ENCODE measurements around the gene SPATA4.

Gene SPATA4

DNA sequence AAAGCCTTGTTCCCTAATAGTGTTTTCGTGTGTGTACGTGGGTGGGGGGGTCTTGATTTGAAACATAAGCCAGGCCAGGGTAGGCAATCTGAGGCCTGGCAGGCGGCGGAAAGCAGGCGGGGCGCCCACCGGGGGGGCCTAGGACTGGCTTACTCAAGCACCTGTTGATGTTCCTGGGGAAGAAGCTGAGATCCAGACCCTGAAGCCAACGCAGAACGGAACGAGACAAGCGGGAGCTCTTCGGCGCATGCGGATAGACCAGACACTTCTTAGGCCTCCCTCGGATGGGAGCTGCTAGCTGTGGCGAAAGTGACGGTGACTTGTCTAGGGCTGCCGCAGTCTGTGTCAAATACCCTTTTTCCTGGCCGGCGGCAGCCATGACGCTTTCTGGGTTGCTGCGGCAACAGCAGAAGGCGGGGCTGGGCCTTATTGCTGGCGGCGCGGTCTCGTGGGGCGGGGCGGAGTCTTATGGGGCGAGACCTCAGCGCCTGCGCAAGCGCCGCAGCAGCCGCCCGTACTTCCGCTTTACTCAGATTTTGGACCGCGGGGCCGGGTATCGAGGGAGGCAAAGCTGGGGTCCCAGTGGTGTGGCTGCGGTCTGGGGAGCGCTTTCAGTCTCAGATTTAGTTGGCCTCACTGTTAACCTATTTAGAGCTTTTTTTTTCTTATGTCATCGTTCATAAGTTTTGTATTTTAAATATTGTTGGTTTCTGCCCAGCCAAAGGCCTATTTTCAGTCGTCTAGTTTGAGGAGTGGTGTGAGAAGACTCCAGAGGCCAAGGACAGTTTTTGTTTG lies at the start of gene SPATA4:
SPATA4 (minus strand) TSS at position 402 of the 795 bp plus-strand sequence; CDS start at position 379, 23 bp downstream.
- peak; percentile 97 for DNase-seq

DNA sequence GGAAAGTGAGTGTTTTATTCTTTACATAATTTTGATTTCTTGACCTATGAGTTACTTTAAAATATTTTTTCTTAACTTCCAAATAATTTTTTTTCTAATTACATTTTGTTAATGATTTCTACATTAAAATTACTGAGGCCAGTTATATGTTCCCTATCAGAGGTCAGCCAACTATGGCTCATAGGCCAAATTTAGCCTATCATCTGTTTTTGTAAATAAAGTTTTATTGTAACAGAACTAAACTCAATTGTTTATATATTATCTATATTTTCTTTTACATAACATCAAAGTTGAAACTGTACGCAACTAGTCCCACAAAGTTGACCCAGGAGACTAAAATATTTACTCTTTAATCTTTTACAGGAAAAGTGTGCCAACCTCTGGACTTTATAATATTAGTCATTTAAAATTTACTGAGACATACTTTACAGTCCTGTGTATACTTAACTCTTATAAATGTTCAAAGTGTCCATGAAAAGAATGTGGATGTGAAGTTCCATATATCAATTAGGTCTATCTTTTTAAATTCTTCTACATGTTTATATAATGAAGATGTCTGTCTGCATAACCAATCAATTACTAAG lies 47.5 kb upstream of the SPATA4 start:
- no peak for DNase-seq

DNA sequence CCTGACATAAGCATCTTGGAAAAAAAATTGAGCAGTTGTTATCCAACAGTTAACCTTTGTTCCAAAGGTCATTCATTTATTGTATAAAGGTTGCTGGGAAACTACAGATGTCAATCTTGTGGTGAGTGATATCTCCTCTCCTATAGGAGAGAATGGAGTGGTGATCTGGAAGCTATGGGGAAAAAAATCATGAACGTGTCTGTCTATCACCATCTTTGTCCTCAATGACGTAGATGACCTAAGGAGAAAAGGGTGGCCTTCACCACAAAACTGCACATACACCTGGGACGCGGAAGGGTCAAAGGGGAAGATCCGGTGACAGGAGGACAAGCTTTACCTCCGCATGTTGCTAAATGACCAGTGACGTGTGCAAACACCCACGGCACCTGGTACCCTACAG lies 46.3 kb upstream of the SPATA4 start:
- no peak for DNase-seq

GRCh38 chr4:176238826-176239225 lies 43.4 kb upstream of the SPATA4 start:
- no peak for DNase-seq

DNA sequence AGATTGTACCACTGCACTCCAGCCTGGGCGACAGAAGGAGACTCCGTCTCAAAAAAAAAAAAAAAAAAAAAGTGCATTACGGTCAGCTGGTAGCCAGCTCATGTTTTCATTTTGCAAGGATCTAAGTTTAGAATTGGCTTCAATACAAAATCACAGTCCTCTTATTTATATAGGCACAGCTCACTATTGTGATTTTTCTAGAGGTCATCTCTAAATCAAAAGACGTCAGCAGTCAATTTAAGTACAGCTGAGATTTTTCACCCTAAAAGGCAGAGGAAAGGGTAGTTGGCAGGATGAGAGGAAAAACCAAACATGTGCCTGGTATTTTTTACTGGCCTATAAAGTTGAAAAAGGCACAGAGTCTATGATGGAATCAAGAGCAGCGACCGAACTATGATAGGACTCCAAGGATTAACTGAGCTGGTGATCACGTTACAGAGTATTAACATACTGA lies 42.8 kb upstream of the SPATA4 start:
- no peak for DNase-seq

DNA sequence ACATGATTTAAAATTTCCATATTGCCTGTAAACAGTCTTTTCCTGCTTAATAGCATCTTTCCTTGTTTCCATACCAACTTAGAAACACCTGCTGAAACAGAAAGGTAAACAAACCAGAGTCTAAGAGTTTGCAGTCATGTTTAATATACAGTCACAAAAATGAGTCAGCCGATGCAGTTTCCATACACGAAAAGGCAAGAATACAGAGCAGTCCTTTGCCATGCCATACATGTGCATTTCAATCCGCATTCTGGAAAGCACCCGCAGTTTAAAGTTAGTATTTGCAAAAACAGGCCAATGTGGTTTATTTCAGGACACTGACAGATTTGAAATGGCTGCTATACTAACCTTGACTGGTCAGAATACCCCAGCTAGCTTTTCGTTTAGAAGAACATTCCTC lies 41.6 kb upstream of the SPATA4 start:
- no peak for DNase-seq

GRCh38 chr4:176230836-176231235 lies 35.5 kb upstream of the SPATA4 start:
- DNase-seq = no peak

DNA sequence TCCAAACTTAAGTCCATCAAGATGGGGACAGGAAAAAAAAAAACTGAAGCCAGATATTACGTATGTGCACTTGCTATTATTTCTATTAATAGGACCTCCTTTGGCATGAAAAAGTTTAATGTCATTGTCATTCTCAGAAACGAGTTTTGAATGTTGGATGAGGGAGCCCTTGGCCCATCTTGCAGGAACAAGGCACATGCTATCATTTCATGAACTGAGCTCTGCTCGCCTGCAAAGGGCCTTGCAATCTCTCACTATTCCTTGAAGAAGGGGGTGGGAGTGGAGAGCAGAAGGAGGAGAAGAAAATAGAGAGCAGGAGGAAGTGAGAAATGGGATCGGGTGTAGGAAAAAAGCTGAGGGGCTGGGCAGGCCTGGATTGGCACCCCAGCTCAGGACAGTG lies 34.3 kb upstream of the SPATA4 start:
- no peak for DNase-seq

DNA sequence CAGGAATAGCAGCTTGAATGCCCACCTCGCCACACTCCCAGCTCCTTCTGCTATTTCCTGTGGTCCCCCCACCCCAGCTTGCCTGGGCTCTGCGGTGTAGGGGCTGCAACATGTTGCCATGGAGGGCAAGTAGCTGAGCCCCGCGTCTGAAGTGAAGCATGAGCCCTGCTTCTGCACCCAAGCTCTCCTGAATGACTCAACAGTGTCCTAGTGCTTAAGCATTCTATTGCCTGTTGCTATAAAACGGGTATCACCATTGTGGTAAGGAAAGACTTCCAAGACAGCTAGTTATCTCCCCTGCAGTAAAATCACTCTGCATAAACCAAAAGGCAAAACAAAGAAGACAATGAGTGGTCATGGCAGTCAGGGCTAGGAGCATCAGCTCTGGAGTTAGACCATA lies 31.4 kb upstream of the SPATA4 start:
- peak; percentile 25 for DNase-seq

DNA sequence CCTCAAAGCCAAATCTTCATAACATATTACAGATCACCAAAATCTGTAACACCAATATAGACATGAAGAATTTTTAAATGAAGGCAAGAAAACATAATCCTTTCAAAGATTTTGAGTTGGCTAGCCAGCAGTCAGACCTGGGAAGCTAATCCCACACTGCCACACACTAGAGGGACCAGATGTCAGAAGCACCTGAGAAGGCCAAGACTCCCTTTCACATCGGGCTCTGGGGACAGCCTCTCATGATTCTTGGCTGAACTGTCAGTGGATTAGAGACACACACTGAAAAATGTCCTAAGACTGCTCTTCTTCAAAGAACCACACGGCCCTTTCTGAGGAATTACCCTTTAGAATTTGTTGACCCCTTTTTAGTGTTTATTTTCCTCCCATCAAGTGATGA lies 28.2 kb upstream of the SPATA4 start:
- no peak for DNase-seq

DNA sequence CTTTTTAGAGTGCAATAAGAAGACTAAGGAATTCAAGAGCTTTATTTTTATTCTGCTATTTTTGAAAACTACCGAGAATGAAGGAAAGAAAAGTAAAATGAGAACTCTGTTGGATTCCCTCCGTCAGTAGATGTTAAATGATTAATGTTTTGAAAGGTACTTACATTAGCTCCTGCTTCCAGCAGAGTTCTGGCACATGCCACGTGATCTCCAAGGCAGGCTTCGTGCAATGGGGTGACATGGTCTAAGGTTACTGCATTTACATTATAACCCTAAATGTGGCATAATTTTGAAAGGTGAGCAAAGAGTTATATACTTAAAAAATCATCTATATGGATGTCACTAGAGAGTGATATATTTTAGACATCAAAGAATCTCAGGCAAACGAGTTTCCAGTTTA lies 26.8 kb upstream of the SPATA4 start:
- no peak for DNase-seq

GRCh38 chr4:176217510-176217909 lies 22.1 kb upstream of the SPATA4 start:
- peak; percentile 15 for DNase-seq

GRCh38 chr4:176212351-176212750 lies 17.0 kb upstream of the SPATA4 start:
- DNase-seq = peak; percentile 79

- no peak for DNase-seq
These were observed 15.4 kb upstream of the SPATA4 start for GRCh38 chr4:176210579-176211296.

DNA sequence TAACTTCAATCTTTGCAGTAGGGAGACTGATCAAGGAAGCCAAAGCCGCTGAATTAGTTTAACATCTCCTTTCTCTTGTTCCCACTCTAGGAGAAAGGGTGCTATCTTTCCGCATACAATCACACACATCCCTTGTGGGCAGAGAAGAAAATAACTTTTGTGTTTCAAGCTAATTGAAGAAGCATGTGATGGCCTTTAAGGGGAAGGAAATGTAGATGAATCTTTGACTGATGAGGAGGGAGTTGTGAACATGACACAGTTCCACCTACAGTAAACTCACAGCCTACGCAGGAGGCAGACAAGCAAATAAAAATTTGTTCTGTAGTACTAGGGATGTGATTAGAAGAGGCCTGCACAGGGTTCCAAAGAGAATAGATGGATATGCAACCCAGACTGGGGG lies 14.7 kb upstream of the SPATA4 start:
- DNase-seq = no peak

DNA sequence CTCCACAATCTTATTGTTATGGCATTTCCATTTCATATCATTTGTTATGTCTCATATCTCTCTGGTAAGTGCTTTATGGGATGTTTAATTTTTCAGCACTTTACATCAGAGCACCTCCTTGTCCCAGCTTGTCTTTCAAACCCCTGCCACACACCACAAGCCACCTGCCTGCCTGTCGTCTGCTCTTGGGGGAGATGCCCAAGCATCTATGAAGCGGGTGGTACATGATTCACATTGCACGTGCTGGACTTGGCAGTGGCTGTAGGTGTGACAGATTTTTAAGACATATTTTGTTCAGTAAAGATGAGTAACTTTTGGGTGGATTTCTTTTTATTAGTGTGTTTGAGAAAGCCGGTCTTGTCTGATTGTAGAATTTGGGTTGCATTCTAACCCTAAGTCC lies 14.2 kb upstream of the SPATA4 start:
- no peak for DNase-seq

GRCh38 chr4:176207839-176208238 lies 12.5 kb upstream of the SPATA4 start:
- DNase-seq = peak; percentile 18

GRCh38 chr4:176205299-176205698 lies 9.9 kb upstream of the SPATA4 start:
- no peak for DNase-seq

- DNase-seq = no peak
These were observed 3.0 kb upstream of the SPATA4 start for GRCh38 chr4:176198316-176198903.

- no peak for DNase-seq
These were observed 1.4 kb downstream of the SPATA4 start for GRCh38 chr4:176193938-176194337.

- DNase-seq = no peak
These were observed 2.3 kb downstream of the SPATA4 start for GRCh38 chr4:176193126-176193525.

DNA sequence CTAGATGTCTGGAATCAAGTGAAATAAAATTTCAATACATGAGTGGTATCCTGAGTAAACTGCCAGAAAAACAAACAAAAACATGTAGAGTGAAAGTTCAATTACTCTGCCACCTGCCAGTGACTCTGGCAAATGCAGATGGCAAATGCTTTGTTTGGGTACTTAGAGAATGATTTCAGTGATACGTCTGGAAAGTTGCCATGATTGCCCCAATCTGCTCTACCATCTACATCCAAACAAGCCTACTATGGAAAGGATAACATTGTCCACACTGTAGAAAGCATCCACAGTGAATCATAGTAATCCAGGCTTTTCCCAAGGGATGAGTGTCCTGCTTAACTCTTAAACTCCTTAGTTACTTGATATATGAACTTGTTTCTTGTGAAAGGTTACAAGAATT lies 3.4 kb downstream of the SPATA4 start:
- no peak for DNase-seq
